Astrocyte (in vitro differentiated cells and primary cell): ENCODE results near the gene PTPRE. TPM values are rescaled to one million over a fixed set of nuclear protein-coding genes. Genes with fewer than 3 reads are reported as not detected.

ENCODE experiments used
- DNase-seq: peaks from one replicate; pipeline ENCODE4 v3.0.0-alpha.2; 2010; ENCODE audit warnings: low read depth
- FAIRE-seq: peaks from 2 replicates; lab custom pipeline; 2011; peaks lifted over from hg19 to GRCh38; lab: Jason Lieb, UNC
- H2AFZ ChIP-seq: 2 replicates; pipeline ENCODE4 v1.6.0; 2012; ENCODE audit warnings: low read depth, low read length, inconsistent platforms
- H3K27ac ChIP-seq: 2 replicates; pipeline ENCODE4 v1.5.1; 2011; ENCODE audit warnings: low read depth, low read length, inconsistent platforms
- H3K27me3 ChIP-seq: 2 replicates; pipeline ENCODE4 v1.6.0; 2011; ENCODE audit warnings: low read length, inconsistent platforms; ENCODE audit not compliant: insufficient read depth
- H3K36me3 ChIP-seq: 2 replicates; pipeline ENCODE4 v1.5.1; 2011; ENCODE audit warnings: low read length, inconsistent platforms; ENCODE audit not compliant: insufficient read depth
- H3K4me1 ChIP-seq: 2 replicates; pipeline ENCODE4 v1.5.1; 2011; ENCODE audit warnings: low read length, inconsistent platforms; ENCODE audit not compliant: insufficient read depth
- H3K4me2 ChIP-seq: 2 replicates; pipeline ENCODE4 v1.6.0; 2012; ENCODE audit warnings: low read length, inconsistent platforms
- H3K4me3 ChIP-seq: 2 replicates; pipeline ENCODE4 v1.5.1; 2011; ENCODE audit warnings: low read depth, mild to moderate bottlenecking, low read length, inconsistent platforms; ENCODE audit not compliant: insufficient read depth
- H3K79me2 ChIP-seq: 2 replicates; pipeline ENCODE4 v1.6.0; 2012; ENCODE audit warnings: mild to moderate bottlenecking, low read length, inconsistent platforms; ENCODE audit not compliant: insufficient read depth
- H3K9ac ChIP-seq: 2 replicates; pipeline ENCODE4 v1.6.0; 2012; ENCODE audit warnings: mild to moderate bottlenecking, low read length, inconsistent platforms
- H3K9me3 ChIP-seq: 2 replicates; pipeline ENCODE4 v1.5.1; 2012; ENCODE audit warnings: low read depth, mild to moderate bottlenecking, low read length, inconsistent platforms; ENCODE audit not compliant: insufficient read depth
- H4K20me1 ChIP-seq: 2 replicates; pipeline ENCODE4 v1.6.0; 2012; ENCODE audit warnings: low read length, inconsistent platforms; ENCODE audit not compliant: insufficient read depth
- H3K27ac Mint-ChIP-seq: one replicate; pipeline ENCODE4 v1.8.0; 2021; ENCODE audit warnings: mild to moderate bottlenecking, mixed read lengths; ENCODE audit not compliant: unreplicated experiment
- H3K27me3 Mint-ChIP-seq: one replicate; pipeline ENCODE4 v1.8.0; 2021; ENCODE audit warnings: low read depth, mixed read lengths; ENCODE audit not compliant: unreplicated experiment
- H3K36me3 Mint-ChIP-seq: one replicate; pipeline ENCODE4 v1.8.0; 2021; ENCODE audit warnings: low read depth, mixed read lengths; ENCODE audit not compliant: unreplicated experiment
- H3K4me1 Mint-ChIP-seq: one replicate; pipeline ENCODE4 v1.8.0; 2021; ENCODE audit warnings: low read depth, mixed read lengths; ENCODE audit not compliant: unreplicated experiment
- H3K4me3 Mint-ChIP-seq: one replicate; pipeline ENCODE4 v1.8.0; 2021; ENCODE audit warnings: mild to moderate bottlenecking, moderate library complexity, mixed read lengths; ENCODE audit not compliant: unreplicated experiment
- H3K9me3 Mint-ChIP-seq: one replicate; pipeline ENCODE4 v1.8.0; 2021; ENCODE audit warnings: mild to moderate bottlenecking, mixed read lengths; ENCODE audit not compliant: unreplicated experiment
- EZH2 ChIP-seq: IDR thresholded peaks from 2 replicates; pipeline ENCODE4 v1.6.1; 2012; ENCODE audit warnings: mild to moderate bottlenecking, low read length, inconsistent platforms; ENCODE audit not compliant: insufficient read depth
- total RNA-seq: library from RNA; stranded (reverse); gene quantifications from 2 replicates; pipeline ENCODE4 v1.2.1, GENCODE V29; 2021
- TF ChIP-seq, protein P1 (sequence below): IDR thresholded peaks from 2 replicates; pipeline ENCODE4 v1.5.1; 2011; ENCODE audit warnings: low read depth, mild to moderate bottlenecking, inconsistent platforms, low read length, moderate library complexity; ENCODE audit not compliant: insufficient read depth

The PTPRE gene
- total RNA-seq, 1 donor from 2014 or later, result 14.1 TPM

DNA sequence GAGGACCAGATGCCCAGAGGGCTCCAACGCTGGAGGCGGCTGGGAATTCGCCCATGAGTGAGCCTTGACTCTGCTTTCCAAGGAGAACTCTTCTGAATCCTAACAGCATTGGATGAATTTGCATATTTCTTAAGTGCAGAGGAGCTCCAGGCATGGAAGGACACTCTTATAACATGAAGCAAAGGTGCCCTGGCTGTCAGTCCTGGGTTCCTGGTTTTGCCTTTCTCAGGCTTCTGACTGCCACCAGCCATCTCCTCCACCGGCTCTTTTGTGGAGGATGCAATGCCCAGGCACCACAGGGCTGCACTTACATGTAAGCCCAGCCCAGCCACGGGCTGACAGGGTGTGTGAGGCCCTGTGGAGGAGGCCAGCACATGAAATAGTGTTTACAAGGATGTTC lies 22.4 kb upstream of the PTPRE start:
- Mint-ChIP-seq H3K27ac (no peak overlapping the region), H3K27me3 (peaks cover 18% of the 10 kb centered on the region), H3K36me3 (no peaks in the 10 kb centered on the region), H3K4me3 (no peak overlapping the region), H3K9me3 (no peaks in the 10 kb centered on the region), H3K4me1 (peaks cover 11% of the 10 kb centered on the region)
- FAIRE-seq, result no peak
- Histone ChIP-seq H4K20me1 (no peaks in the 10 kb centered on the region), H3K27ac (no peak overlapping the region), H3K9ac (no peak overlapping the region), H3K36me3 (no peaks in the 10 kb centered on the region), H3K4me3 (no peak overlapping the region), H3K4me2 (no peak overlapping the region), H3K27me3 (peaks cover 5% of the 10 kb centered on the region), H3K9me3 (no peaks in the 10 kb centered on the region), H3K79me2 (no peaks in the 10 kb centered on the region), H3K4me1 (peaks cover 6% of the 10 kb centered on the region), H2AFZ (no peak overlapping the region)
- TF ChIP-seq, protein P1, sequence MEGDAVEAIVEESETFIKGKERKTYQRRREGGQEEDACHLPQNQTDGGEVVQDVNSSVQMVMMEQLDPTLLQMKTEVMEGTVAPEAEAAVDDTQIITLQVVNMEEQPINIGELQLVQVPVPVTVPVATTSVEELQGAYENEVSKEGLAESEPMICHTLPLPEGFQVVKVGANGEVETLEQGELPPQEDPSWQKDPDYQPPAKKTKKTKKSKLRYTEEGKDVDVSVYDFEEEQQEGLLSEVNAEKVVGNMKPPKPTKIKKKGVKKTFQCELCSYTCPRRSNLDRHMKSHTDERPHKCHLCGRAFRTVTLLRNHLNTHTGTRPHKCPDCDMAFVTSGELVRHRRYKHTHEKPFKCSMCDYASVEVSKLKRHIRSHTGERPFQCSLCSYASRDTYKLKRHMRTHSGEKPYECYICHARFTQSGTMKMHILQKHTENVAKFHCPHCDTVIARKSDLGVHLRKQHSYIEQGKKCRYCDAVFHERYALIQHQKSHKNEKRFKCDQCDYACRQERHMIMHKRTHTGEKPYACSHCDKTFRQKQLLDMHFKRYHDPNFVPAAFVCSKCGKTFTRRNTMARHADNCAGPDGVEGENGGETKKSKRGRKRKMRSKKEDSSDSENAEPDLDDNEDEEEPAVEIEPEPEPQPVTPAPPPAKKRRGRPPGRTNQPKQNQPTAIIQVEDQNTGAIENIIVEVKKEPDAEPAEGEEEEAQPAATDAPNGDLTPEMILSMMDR, result no peak
- no peak for TF ChIP-seq EZH2
- no peak for DNase-seq

DNA sequence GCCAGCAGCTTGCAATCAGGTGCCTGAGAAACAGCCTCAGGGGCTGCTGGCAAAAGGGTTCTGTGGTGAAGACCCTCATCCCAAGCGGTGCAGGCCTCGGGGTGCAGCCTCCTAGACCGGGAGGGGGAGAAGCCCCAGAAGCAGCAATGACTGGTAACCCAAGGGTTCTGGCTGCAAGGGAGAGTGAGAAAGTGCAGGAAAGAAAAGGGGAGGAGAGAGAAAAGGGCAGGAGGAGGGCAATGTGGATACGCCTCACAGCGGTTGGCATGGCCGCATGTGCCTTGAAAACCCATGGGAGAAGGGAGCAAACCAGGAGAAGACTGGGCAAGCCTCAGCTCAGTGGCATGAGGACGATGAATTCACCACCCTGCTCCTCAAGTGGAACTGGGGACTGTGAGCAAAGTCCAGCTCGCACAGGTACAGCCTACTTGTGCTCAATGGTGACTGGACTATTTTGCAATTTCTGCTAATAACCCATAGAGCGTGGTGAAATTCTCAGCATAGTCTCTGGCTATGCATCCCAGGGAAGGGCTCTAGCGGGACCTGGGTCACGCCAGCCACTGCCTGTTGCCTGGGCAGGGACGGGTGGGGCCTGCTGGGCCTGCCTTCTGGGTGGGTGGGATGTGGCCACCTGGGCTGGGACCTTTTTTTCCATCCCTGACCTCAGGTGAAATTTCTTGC lies 20.4 kb upstream of the PTPRE start:
- Mint-ChIP-seq H3K27me3 (peaks cover 18% of the 10 kb centered on the region), H3K4me3 (no peak overlapping the region), H3K9me3 (no peaks in the 10 kb centered on the region), H3K4me1 (peaks cover 13% of the 10 kb centered on the region), H3K27ac (no peak overlapping the region), H3K36me3 (no peaks in the 10 kb centered on the region)
- H3K36me3 ChIP-seq, result no peaks in the 10 kb centered on the region
- no peak overlapping the region for H3K4me3 ChIP-seq
- TF ChIP-seq, protein P1, result no peak
- TF ChIP-seq EZH2, result no peak
- no peak overlapping the region for H2AFZ ChIP-seq
- no peaks in the 10 kb centered on the region for H3K9me3 ChIP-seq
- H3K27ac ChIP-seq, result no peak overlapping the region
- H4K20me1 ChIP-seq, result no peaks in the 10 kb centered on the region
- no peak overlapping the region for H3K4me2 ChIP-seq
- no peaks in the 10 kb centered on the region for H3K79me2 ChIP-seq
- no peak for DNase-seq
- H3K27me3 ChIP-seq, result peaks cover 5% of the 10 kb centered on the region
- H3K9ac ChIP-seq, result no peak overlapping the region
- H3K4me1 ChIP-seq, result peaks cover 10% of the 10 kb centered on the region
- no peak for FAIRE-seq
